Activated naive CD4-positive, alpha-beta T cell treated with anti-CD3 and anti-CD28 coated beads, Interleukin-2, amount 10 ng/mL, durations not matched to agents 7 days and 5 days (primary cell): ENCODE measurements around the gene SRPRB.
"Not testable (repeated sequence)": the region's sequence is repeated elsewhere in the genome, so short reads cannot be mapped to it uniquely, and the experiment has no call there.

Experiments used
- CTCF ChIA-PET: fragments of 350-600 bp; sonication (Branson Sonifier 250); formaldehyde crosslinking; loops from one replicate; lab custom pipeline; 2021; ENCODE audit warnings: antibody characterized with exemption; lab: Charles Lee
- DNase-seq: peaks from one replicate; pipeline ENCODE4 v3.0.0-alpha.2; 2020
- H3K27ac Mint-ChIP-seq: one replicate; pipeline ENCODE4 v1.8.0; 2021; ENCODE audit warnings: mild to moderate bottlenecking, moderate library complexity, mixed read lengths
- H3K27me3 Mint-ChIP-seq: one replicate; pipeline ENCODE4 v1.8.0; 2021; ENCODE audit warnings: mild to moderate bottlenecking, mixed read lengths
- H3K36me3 Mint-ChIP-seq: one replicate; pipeline ENCODE4 v1.8.0; 2021; ENCODE audit warnings: mixed read lengths
- H3K4me1 Mint-ChIP-seq: one replicate; pipeline ENCODE4 v1.8.0; 2021; ENCODE audit warnings: mixed read lengths
- H3K4me3 Mint-ChIP-seq: one replicate; pipeline ENCODE4 v1.8.0; 2021; ENCODE audit warnings: mild to moderate bottlenecking, moderate library complexity, mixed read lengths
- H3K9me3 Mint-ChIP-seq: one replicate; pipeline ENCODE4 v1.8.0; 2021; ENCODE audit warnings: mixed read lengths

SRPRB gene

GRCh38 chr3:133767607-133768006 is 38.0 kb upstream of the SRPRB start:
- no peaks in the 10 kb centered on the region for H3K4me1 Mint-ChIP-seq
- H3K9me3 Mint-ChIP-seq, result no peaks in the 10 kb centered on the region
- DNase-seq, result no peak
- no peaks in the 10 kb centered on the region for H3K36me3 Mint-ChIP-seq
- peaks cover 29% of the 10 kb centered on the region for H3K27me3 Mint-ChIP-seq
- CTCF ChIA-PET, result no interaction called here
- H3K27ac Mint-ChIP-seq, result no peak overlapping the region
- H3K4me3 Mint-ChIP-seq, result no peak overlapping the region

- no peak overlapping the region for H3K27ac Mint-ChIP-seq
- H3K36me3 Mint-ChIP-seq, result no peaks in the 10 kb centered on the region
- peaks cover 19% of the 10 kb centered on the region for H3K27me3 Mint-ChIP-seq
- no peak for DNase-seq
- no peak overlapping the region for H3K4me3 Mint-ChIP-seq
- H3K4me1 Mint-ChIP-seq, result no peaks in the 10 kb centered on the region
- CTCF ChIA-PET, result interaction anchor here (1.2 kb wide), 1 partner anchor 717 kb away, joined by 3 read pairs; no protein-coding TSS in a partner anchor
- no peaks in the 10 kb centered on the region for H3K9me3 Mint-ChIP-seq
Observed at GRCh38 chr3:133769536-133769935, 36.1 kb upstream of the SRPRB start.

GRCh38 chr3:133773732-133774131 is 31.9 kb upstream of the SRPRB start:
- CTCF ChIA-PET, result no interaction called here

GRCh38 chr3:133775309-133775708 is 30.3 kb upstream of the SRPRB start:
- H3K9me3 Mint-ChIP-seq, result no peaks in the 10 kb centered on the region
- CTCF ChIA-PET, result no interaction called here
- peaks cover 21% of the 10 kb centered on the region for H3K27me3 Mint-ChIP-seq
- no peak for DNase-seq
- no peak overlapping the region for H3K27ac Mint-ChIP-seq
- H3K4me1 Mint-ChIP-seq, result no peaks in the 10 kb centered on the region
- H3K36me3 Mint-ChIP-seq, result no peaks in the 10 kb centered on the region
- H3K4me3 Mint-ChIP-seq, result no peak overlapping the region

More at GRCh38 chr3:133773732-133774131, 31.9 kb upstream of the SRPRB start:
- peaks cover 17% of the 10 kb centered on the region for H3K27me3 Mint-ChIP-seq
- H3K27ac Mint-ChIP-seq, result no peak overlapping the region
- H3K9me3 Mint-ChIP-seq, result no peaks in the 10 kb centered on the region
- no peak overlapping the region for H3K4me3 Mint-ChIP-seq
- H3K4me1 Mint-ChIP-seq, result no peaks in the 10 kb centered on the region
- no peaks in the 10 kb centered on the region for H3K36me3 Mint-ChIP-seq
- DNase-seq, result no peak

- CTCF ChIA-PET, result no interaction called here
- H3K27ac Mint-ChIP-seq, result no peak overlapping the region
- H3K27me3 Mint-ChIP-seq, result peaks cover 21% of the 10 kb centered on the region
- H3K36me3 Mint-ChIP-seq, result no peaks in the 10 kb centered on the region
- H3K4me3 Mint-ChIP-seq, result no peak overlapping the region
- no peaks in the 10 kb centered on the region for H3K9me3 Mint-ChIP-seq
- no peaks in the 10 kb centered on the region for H3K4me1 Mint-ChIP-seq
- no peak for DNase-seq
Observed at GRCh38 chr3:133775835-133776234, 29.8 kb upstream of the SRPRB start.

GRCh38 chr3:133776794-133777438 is 28.7 kb upstream of the SRPRB start:
- Mint-ChIP-seq H3K4me3 (no peak overlapping the region), H3K4me1 (no peaks in the 10 kb centered on the region), H3K36me3 (no peaks in the 10 kb centered on the region), H3K27me3 (peaks cover 18% of the 10 kb centered on the region), H3K9me3 (no peaks in the 10 kb centered on the region), H3K27ac (no peak overlapping the region)
- DNase-seq, result no peak
- CTCF ChIA-PET, result interaction anchor here (1.0 kb wide), 1 partner anchor 12 kb away, joined by 3 read pairs; no protein-coding TSS in a partner anchor

- CTCF ChIA-PET, result no interaction called here
- Mint-ChIP-seq H3K36me3 (no peaks in the 10 kb centered on the region), H3K27me3 (peaks cover 17% of the 10 kb centered on the region), H3K27ac (no peak overlapping the region), H3K4me1 (no peaks in the 10 kb centered on the region), H3K4me3 (no peak overlapping the region), H3K9me3 (no peaks in the 10 kb centered on the region)
- DNase-seq, result no peak
Observed at GRCh38 chr3:133777807-133778568, 27.6 kb upstream of the SRPRB start.

GRCh38 chr3:133779626-133780203 is 25.9 kb upstream of the SRPRB start:
- Mint-ChIP-seq H3K27me3 (peaks cover 21% of the 10 kb centered on the region), H3K36me3 (no peaks in the 10 kb centered on the region), H3K4me1 (no peaks in the 10 kb centered on the region), H3K9me3 (peaks cover 2% of the 10 kb centered on the region), H3K4me3 (no peak overlapping the region), H3K27ac (no peak overlapping the region)
- CTCF ChIA-PET, result no interaction called here
- DNase-seq, result no peak

GRCh38 chr3:133780756-133781155 is 24.9 kb upstream of the SRPRB start:
- CTCF ChIA-PET, result interaction anchor here (1.0 kb wide), 1 partner anchor 39 kb away, joined by 3 read pairs; no protein-coding TSS in a partner anchor

GRCh38 chr3:133781570-133781969 is 24.0 kb upstream of the SRPRB start:
- CTCF ChIA-PET, result interaction anchor here (0.6 to 1.0 kb wide), 2 partner anchors 38 to 256 kb away, joined by 3 read pairs; no protein-coding TSS in a partner anchor
- Mint-ChIP-seq H3K27me3 (peaks cover 15% of the 10 kb centered on the region), H3K27ac (no peak overlapping the region), H3K4me3 (no peak overlapping the region), H3K4me1 (no peaks in the 10 kb centered on the region), H3K36me3 (no peaks in the 10 kb centered on the region), H3K9me3 (peaks cover 2% of the 10 kb centered on the region)
- DNase-seq, result no peak

More at GRCh38 chr3:133780756-133781155, 24.9 kb upstream of the SRPRB start:
- H3K4me3 Mint-ChIP-seq, H3K27ac Mint-ChIP-seq, DNase-seq, H3K9me3 Mint-ChIP-seq, H3K4me1 Mint-ChIP-seq, H3K36me3 Mint-ChIP-seq: not testable (repeated sequence)
- peaks cover 15% of the 10 kb centered on the region for H3K27me3 Mint-ChIP-seq

- peaks cover 2% of the 10 kb centered on the region for H3K9me3 Mint-ChIP-seq
- CTCF ChIA-PET, result no interaction called here
Observed at GRCh38 chr3:133782454-133782853, 23.2 kb upstream of the SRPRB start.

GRCh38 chr3:133783762-133784161 is 21.9 kb upstream of the SRPRB start:
- Mint-ChIP-seq H3K4me3 (no peak overlapping the region), H3K9me3 (peaks cover 2% of the 10 kb centered on the region), H3K27me3 (peaks cover 15% of the 10 kb centered on the region), H3K36me3 (no peaks in the 10 kb centered on the region), H3K4me1 (no peaks in the 10 kb centered on the region), H3K27ac (no peak overlapping the region)
- CTCF ChIA-PET, result no interaction called here
- no peak for DNase-seq

More at GRCh38 chr3:133782454-133782853, 23.2 kb upstream of the SRPRB start:
- no peaks in the 10 kb centered on the region for H3K4me1 Mint-ChIP-seq
- H3K4me3 Mint-ChIP-seq, result no peak overlapping the region
- H3K27ac Mint-ChIP-seq, result no peak overlapping the region
- peaks cover 15% of the 10 kb centered on the region for H3K27me3 Mint-ChIP-seq
- no peaks in the 10 kb centered on the region for H3K36me3 Mint-ChIP-seq
- DNase-seq, result no peak

- peaks cover 9% of the 10 kb centered on the region for H3K9me3 Mint-ChIP-seq
- no peaks in the 10 kb centered on the region for H3K36me3 Mint-ChIP-seq
- no peak for DNase-seq
- CTCF ChIA-PET, result no interaction called here
- H3K4me1 Mint-ChIP-seq, result no peaks in the 10 kb centered on the region
- H3K27ac Mint-ChIP-seq, result no peak overlapping the region
- no peak overlapping the region for H3K4me3 Mint-ChIP-seq
- H3K27me3 Mint-ChIP-seq, result peaks cover 11% of the 10 kb centered on the region
Observed at GRCh38 chr3:133788024-133788423, 17.6 kb upstream of the SRPRB start.

GRCh38 chr3:133792171-133792763 is 13.3 kb upstream of the SRPRB start:
- no peak overlapping the region for H3K4me3 Mint-ChIP-seq
- H3K27ac Mint-ChIP-seq, result no peak overlapping the region
- DNase-seq, result no peak
- H3K9me3 Mint-ChIP-seq, result peaks cover 8% of the 10 kb centered on the region
- CTCF ChIA-PET, result no interaction called here
- no peaks in the 10 kb centered on the region for H3K4me1 Mint-ChIP-seq
- H3K36me3 Mint-ChIP-seq, result no peaks in the 10 kb centered on the region
- H3K27me3 Mint-ChIP-seq, result peaks cover 7% of the 10 kb centered on the region
